MM.1S (cell line): ENCODE measurements around the gene EFHC2.

Experiments
- DNase-seq: peaks from one replicate; pipeline ENCODE4 v3.0.0-alpha.2; 2015
- H2AFZ ChIP-seq: fragments of 300-600 bp; sonication (generic); 2 replicates; pipeline ENCODE4 v1.6.0; 2016; ENCODE audit warnings: antibody characterized with exemption, low read length
- H3F3A ChIP-seq: fragments of 300-600 bp; sonication (generic); 2 replicates; pipeline ENCODE4 v1.6.1; 2016; ENCODE audit warnings: mild to moderate bottlenecking, antibody characterized with exemption, low read length, moderate library complexity, mixed read lengths; ENCODE audit not compliant: insufficient read depth
- H3K27ac ChIP-seq: fragments of 300-600 bp; sonication (generic); 2 replicates; pipeline ENCODE4 v1.5.1; 2016; ENCODE audit warnings: mild to moderate bottlenecking, low read length
- H3K27me3 ChIP-seq: fragments of 300-600 bp; sonication (generic); replicated peaks from 2 replicates; pipeline ENCODE4 v1.6.0; 2016; ENCODE audit warnings: low read length; ENCODE audit not compliant: insufficient read depth
- H3K36me3 ChIP-seq: fragments of 300-600 bp; sonication (generic); replicated peaks from 2 replicates; pipeline ENCODE4 v1.6.1; 2016; ENCODE audit warnings: mild to moderate bottlenecking, low read length, mixed read lengths; ENCODE audit not compliant: insufficient read depth
- H3K4me1 ChIP-seq: fragments of 300-600 bp; sonication (generic); 2 replicates; pipeline ENCODE4 v1.6.1; 2016; ENCODE audit warnings: low read length, mixed read lengths
- H3K4me2 ChIP-seq: fragments of 300-600 bp; sonication (generic); 2 replicates; pipeline ENCODE4 v1.6.0; 2016; ENCODE audit warnings: low read depth, low read length
- H3K4me3 ChIP-seq: fragments of 300-600 bp; sonication (generic); 2 replicates; pipeline ENCODE4 v1.5.1; 2016; ENCODE audit warnings: low read length, mixed read lengths
- H3K79me2 ChIP-seq: fragments of 300-600 bp; sonication (generic); 2 replicates; pipeline ENCODE4 v1.6.1; 2016; ENCODE audit warnings: mixed run types, low read length, mixed read lengths
- H3K9ac ChIP-seq: fragments of 300-600 bp; sonication (generic); 2 replicates; pipeline ENCODE4 v1.6.1; 2016; ENCODE audit warnings: low read length, mixed read lengths
- H3K9me2 ChIP-seq: fragments of 300-600 bp; sonication (generic); replicated peaks from 2 replicates; pipeline ENCODE4 v1.6.1; 2016; ENCODE audit warnings: mild to moderate bottlenecking, low read length, mixed read lengths; ENCODE audit not compliant: insufficient read depth
- H3K9me3 ChIP-seq: fragments of 300-600 bp; sonication (generic); replicated peaks from 2 replicates; pipeline ENCODE4 v1.6.1; 2016; ENCODE audit warnings: mild to moderate bottlenecking, low read length, mixed read lengths; ENCODE audit not compliant: insufficient read depth
- H4K20me1 ChIP-seq: fragments of 300-600 bp; sonication (generic); 2 replicates; pipeline ENCODE4 v1.6.1; 2016; ENCODE audit warnings: mild to moderate bottlenecking, low read length, moderate library complexity, mixed read lengths; ENCODE audit not compliant: insufficient read depth
- EZH2 ChIP-seq: fragments of 300-600 bp; sonication (generic); optimal IDR thresholded peaks from 2 replicates; pipeline ENCODE3; 2017; ENCODE audit warnings: low read depth, mild to moderate bottlenecking, antibody characterized with exemption, low read length, mixed read lengths
- EZH2phosphoT487 ChIP-seq: fragments of 300-600 bp; sonication (generic); IDR thresholded peaks from 2 replicates; pipeline ENCODE4 v1.6.1; 2018; ENCODE audit warnings: antibody characterized with exemption, low read length
- TF ChIP-seq, protein P1 (sequence below): fragments of 300-600 bp; sonication (generic); IDR thresholded peaks from 2 replicates; pipeline ENCODE4 v1.5.1; 2016; ENCODE audit warnings: antibody characterized with exemption, low read length, mixed read lengths

EFHC2 gene

DNA sequence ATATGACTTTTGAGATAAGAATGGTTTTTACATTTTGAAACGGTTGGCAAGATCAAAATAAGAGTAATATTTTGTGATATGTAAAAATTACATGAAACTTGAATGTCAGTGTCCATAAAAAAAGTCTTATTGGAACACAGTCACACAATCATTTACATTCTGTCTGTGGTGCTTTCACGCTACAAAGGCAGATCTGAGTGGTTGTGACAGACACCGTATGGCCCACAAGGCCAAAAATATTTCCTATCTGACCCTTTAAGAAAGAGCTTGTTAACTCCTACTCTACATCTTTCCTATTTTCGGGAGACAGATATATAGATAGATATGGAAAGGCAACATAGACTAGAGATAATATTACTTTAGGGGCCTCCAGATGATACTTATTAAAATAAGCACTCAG is 101.9 kb downstream of the EFHC2 start:
- Histone ChIP-seq H3K27me3 (no peaks in the 10 kb centered on the region), H2AFZ (no peak overlapping the region), H3K9me3 (no peaks in the 10 kb centered on the region), H3F3A (no peaks in the 10 kb centered on the region), H4K20me1 (no peaks in the 10 kb centered on the region), H3K4me2 (no peak overlapping the region), H3K79me2 (no peaks in the 10 kb centered on the region), H3K4me1 (no peaks in the 10 kb centered on the region), H3K4me3 (no peak overlapping the region), H3K9me2 (no peaks in the 10 kb centered on the region), H3K27ac (no peak overlapping the region), H3K36me3 (no peaks in the 10 kb centered on the region), H3K9ac (no peak overlapping the region)
- no peak for DNase-seq
- TF ChIP-seq EZH2, result no peak
- TF ChIP-seq, protein P1, sequence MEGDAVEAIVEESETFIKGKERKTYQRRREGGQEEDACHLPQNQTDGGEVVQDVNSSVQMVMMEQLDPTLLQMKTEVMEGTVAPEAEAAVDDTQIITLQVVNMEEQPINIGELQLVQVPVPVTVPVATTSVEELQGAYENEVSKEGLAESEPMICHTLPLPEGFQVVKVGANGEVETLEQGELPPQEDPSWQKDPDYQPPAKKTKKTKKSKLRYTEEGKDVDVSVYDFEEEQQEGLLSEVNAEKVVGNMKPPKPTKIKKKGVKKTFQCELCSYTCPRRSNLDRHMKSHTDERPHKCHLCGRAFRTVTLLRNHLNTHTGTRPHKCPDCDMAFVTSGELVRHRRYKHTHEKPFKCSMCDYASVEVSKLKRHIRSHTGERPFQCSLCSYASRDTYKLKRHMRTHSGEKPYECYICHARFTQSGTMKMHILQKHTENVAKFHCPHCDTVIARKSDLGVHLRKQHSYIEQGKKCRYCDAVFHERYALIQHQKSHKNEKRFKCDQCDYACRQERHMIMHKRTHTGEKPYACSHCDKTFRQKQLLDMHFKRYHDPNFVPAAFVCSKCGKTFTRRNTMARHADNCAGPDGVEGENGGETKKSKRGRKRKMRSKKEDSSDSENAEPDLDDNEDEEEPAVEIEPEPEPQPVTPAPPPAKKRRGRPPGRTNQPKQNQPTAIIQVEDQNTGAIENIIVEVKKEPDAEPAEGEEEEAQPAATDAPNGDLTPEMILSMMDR, result no peak
- TF ChIP-seq EZH2phosphoT487, result no peak

DNA sequence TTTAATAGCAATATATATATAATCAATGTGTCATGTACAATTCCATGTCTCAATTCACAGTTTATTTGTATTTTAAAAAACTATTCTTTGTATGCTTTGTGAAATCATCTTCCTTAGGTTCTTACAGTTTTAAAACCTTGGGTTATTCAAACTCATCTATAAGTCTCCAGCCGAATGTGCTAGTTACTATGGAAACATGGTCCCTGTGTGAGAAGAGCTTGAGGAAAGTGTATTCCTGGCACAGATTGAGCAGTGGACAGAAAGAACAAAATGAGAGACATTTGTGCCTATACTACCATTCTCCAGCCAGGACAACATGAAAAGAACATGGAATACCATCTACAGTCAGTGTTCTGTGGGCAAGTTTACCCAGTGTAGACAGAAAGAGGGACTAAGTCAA is 103.4 kb downstream of the EFHC2 start:
- Histone ChIP-seq H3K36me3 (no peaks in the 10 kb centered on the region), H3K9ac (no peak overlapping the region), H3K4me3 (no peak overlapping the region), H4K20me1 (no peaks in the 10 kb centered on the region), H3K27me3 (no peaks in the 10 kb centered on the region), H3K9me2 (no peaks in the 10 kb centered on the region), H3K79me2 (no peaks in the 10 kb centered on the region), H3F3A (no peaks in the 10 kb centered on the region), H3K9me3 (no peaks in the 10 kb centered on the region), H2AFZ (no peak overlapping the region), H3K4me2 (no peak overlapping the region), H3K4me1 (no peaks in the 10 kb centered on the region), H3K27ac (no peak overlapping the region)
- TF ChIP-seq, protein P1, result no peak
- no peak for DNase-seq

DNA sequence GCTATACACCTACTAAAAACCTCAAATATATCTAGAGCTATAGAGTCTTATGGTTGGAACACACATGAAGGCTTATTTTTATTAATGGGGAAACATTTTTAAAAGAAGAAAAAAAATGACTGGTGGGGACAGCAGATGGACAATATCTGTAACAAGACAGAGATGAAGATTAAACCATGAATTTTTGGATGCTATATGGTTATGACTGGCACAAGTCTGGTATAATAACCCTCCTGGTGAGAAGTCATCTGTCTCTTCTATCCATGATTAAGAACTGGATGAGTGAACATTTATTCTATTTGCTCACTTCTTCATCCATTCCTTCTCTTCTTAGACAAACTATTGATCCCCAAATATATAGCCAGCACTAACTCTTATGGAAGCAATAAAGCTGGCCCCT is 104.4 kb downstream of the EFHC2 start:
- no peak for DNase-seq
- no peaks in the 10 kb centered on the region for H3F3A ChIP-seq
- no peak overlapping the region for H3K4me3 ChIP-seq
- H3K4me2 ChIP-seq, result no peak overlapping the region
- no peaks in the 10 kb centered on the region for H4K20me1 ChIP-seq
- no peak overlapping the region for H3K27ac ChIP-seq
- no peak overlapping the region for H2AFZ ChIP-seq
- no peaks in the 10 kb centered on the region for H3K27me3 ChIP-seq
- no peaks in the 10 kb centered on the region for H3K9me3 ChIP-seq
- no peak overlapping the region for H3K9ac ChIP-seq
- no peaks in the 10 kb centered on the region for H3K79me2 ChIP-seq
- H3K9me2 ChIP-seq, result no peaks in the 10 kb centered on the region
- H3K36me3 ChIP-seq, result no peaks in the 10 kb centered on the region
- H3K4me1 ChIP-seq, result no peaks in the 10 kb centered on the region
- TF ChIP-seq EZH2phosphoT487, result no peak
- TF ChIP-seq, protein P1, result no peak
- no peak for TF ChIP-seq EZH2

DNA sequence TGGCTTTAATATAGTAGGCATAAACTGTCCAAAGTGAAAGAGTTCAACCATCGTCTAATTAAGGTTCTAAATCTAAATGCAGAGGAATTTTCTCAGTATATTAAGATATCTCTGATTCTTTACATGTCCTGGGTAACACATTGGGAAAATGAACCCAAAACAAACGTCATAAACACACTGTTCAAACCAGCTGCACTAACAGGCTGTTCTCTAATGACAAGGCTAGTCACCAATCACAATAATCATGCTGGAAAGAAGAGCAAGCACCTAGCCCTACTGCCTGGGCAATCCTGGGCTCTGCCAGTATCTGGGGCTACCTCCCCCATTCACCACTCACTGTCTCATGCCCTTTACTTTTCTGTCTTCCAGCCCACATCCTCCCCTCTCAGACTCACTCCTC is 107.9 kb downstream of the EFHC2 start:
- DNase-seq, result no peak
- H3K27ac ChIP-seq, result no peak overlapping the region
- H3K36me3 ChIP-seq, result no peaks in the 10 kb centered on the region
- H2AFZ ChIP-seq, result no peak overlapping the region
- TF ChIP-seq EZH2phosphoT487 (no peak), EZH2 (no peak)
- TF ChIP-seq, protein P1, result no peak
- no peaks in the 10 kb centered on the region for H3K9me3 ChIP-seq
- no peaks in the 10 kb centered on the region for H3K4me1 ChIP-seq
- no peaks in the 10 kb centered on the region for H3K79me2 ChIP-seq
- no peaks in the 10 kb centered on the region for H4K20me1 ChIP-seq
- no peaks in the 10 kb centered on the region for H3K27me3 ChIP-seq
- H3F3A ChIP-seq, result no peaks in the 10 kb centered on the region
- H3K4me3 ChIP-seq, result no peak overlapping the region
- H3K9ac ChIP-seq, result no peak overlapping the region
- H3K4me2 ChIP-seq, result no peak overlapping the region
- H3K9me2 ChIP-seq, result no peaks in the 10 kb centered on the region
